ENCODE results near the gene SCP2. TPM values are rescaled to one million over a fixed set of nuclear protein-coding genes. Genes with fewer than 3 reads are reported as not detected.
"Not testable (repeated sequence)": the region's sequence is repeated elsewhere in the genome, so short reads cannot be mapped to it uniquely, and the experiment has no call there.

SCP2 gene
- total RNA-seq, 1 experiment from 2014 or later: 53.8 TPM

DNA sequence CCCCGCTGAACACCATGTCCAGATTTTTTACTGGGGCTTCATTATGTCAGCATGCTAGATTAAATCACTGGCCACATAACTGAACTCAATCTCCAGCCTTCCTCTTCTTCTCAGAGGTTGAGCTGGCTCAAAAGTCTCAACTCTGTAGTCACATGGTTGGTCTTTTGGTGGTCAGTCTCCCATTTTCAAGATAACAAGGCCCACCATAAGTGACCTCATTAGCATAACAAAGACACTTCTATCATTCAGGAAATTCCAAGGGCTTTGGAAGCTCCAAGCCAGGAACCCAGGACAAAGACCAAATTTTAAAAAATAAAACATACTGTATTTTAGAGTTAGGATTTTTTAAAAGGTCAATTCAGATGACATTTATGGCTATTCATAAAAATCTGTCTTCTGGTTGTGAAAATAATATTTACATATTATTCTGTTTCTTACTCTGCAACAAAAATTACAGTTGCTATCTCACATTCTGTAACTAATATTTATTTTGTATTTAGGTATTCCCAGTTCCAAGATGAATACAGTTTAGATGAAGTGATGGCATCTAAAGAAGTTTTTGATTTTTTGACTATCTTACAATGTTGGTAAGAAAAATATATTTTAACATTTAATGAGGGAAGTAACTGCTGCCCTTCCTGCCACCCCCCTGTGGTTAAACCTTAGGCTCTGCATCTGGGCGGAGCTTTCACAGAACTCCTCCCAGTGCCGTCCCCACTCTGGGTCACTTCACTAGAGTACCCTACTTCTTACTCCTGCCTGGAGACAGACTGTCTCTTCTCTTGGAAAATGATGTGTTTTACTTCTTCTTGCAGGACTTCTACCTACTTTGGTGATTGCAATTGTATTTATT lies 49.3 kb downstream of the SCP2 start:
- H3K27me3 Mint-ChIP-seq (ENCODE audit: insufficient read depth, unreplicated experiment): no peaks in the 10 kb centered on the region
- ChIA-PET CTCF (interaction anchor here (1.0 to 1.3 kb wide), 2 partner anchors 9 to 13 kb away, joined by 3 to 5 read pairs; no protein-coding TSS in a partner anchor), POLR2A (interaction anchor here (1.4 kb wide), 1 partner anchor 38 kb away, joined by 3 read pairs; no protein-coding TSS in a partner anchor)
- H3K4me3 Mint-ChIP-seq (ENCODE audit: unreplicated experiment): no peak overlapping the region
- DNase-seq (ENCODE audit: unreplicated experiment): no peak
- no peaks in the 10 kb centered on the region for H3K4me1 Mint-ChIP-seq (ENCODE audit: insufficient read depth, unreplicated experiment)
- TF ChIP-seq, protein P1, sequence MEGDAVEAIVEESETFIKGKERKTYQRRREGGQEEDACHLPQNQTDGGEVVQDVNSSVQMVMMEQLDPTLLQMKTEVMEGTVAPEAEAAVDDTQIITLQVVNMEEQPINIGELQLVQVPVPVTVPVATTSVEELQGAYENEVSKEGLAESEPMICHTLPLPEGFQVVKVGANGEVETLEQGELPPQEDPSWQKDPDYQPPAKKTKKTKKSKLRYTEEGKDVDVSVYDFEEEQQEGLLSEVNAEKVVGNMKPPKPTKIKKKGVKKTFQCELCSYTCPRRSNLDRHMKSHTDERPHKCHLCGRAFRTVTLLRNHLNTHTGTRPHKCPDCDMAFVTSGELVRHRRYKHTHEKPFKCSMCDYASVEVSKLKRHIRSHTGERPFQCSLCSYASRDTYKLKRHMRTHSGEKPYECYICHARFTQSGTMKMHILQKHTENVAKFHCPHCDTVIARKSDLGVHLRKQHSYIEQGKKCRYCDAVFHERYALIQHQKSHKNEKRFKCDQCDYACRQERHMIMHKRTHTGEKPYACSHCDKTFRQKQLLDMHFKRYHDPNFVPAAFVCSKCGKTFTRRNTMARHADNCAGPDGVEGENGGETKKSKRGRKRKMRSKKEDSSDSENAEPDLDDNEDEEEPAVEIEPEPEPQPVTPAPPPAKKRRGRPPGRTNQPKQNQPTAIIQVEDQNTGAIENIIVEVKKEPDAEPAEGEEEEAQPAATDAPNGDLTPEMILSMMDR (IDR thresholded peaks at IDR 0.05; ENCODE audit: unreplicated experiment): no peak
- peaks cover 30% of the 10 kb centered on the region for H3K36me3 Mint-ChIP-seq (ENCODE audit: insufficient read depth, unreplicated experiment)
- intact Hi-C loops (cut with micrococcal nuclease): no loop called here
- H3K9me3 Mint-ChIP-seq (ENCODE audit: unreplicated experiment): no peaks in the 10 kb centered on the region
- BruUV-seq (replicated peaks): no TSS peak
- no peak overlapping the region for H3K27ac Mint-ChIP-seq (ENCODE audit: low read depth, unreplicated experiment)

- no peaks in the 10 kb centered on the region for H3K9me3 Mint-ChIP-seq (ENCODE audit: unreplicated experiment)
- CTCF ChIA-PET: no interaction called here
- intact Hi-C loops (cut with micrococcal nuclease): no loop called here
- no peaks in the 10 kb centered on the region for H3K4me1 Mint-ChIP-seq (ENCODE audit: insufficient read depth, unreplicated experiment)
- H3K27me3 Mint-ChIP-seq (ENCODE audit: insufficient read depth, unreplicated experiment): no peaks in the 10 kb centered on the region
- peaks cover 40% of the 10 kb centered on the region for H3K36me3 Mint-ChIP-seq (ENCODE audit: insufficient read depth, unreplicated experiment)
- POLR2A ChIA-PET: interaction anchor here (0.6 kb wide), 1 partner anchor 38 kb away, joined by 3 read pairs; no protein-coding TSS in a partner anchor
- TF ChIP-seq, protein P1 (IDR thresholded peaks at IDR 0.05; ENCODE audit: unreplicated experiment): no peak
- H3K4me3 Mint-ChIP-seq (ENCODE audit: unreplicated experiment): no peak overlapping the region
- no peak for DNase-seq (ENCODE audit: unreplicated experiment)
- BruUV-seq (replicated peaks): no TSS peak
- H3K27ac Mint-ChIP-seq (ENCODE audit: low read depth, unreplicated experiment): no peak overlapping the region
Measured at GRCh38 chr1:52978045-52978444, 51.0 kb downstream of the SCP2 start.

DNA sequence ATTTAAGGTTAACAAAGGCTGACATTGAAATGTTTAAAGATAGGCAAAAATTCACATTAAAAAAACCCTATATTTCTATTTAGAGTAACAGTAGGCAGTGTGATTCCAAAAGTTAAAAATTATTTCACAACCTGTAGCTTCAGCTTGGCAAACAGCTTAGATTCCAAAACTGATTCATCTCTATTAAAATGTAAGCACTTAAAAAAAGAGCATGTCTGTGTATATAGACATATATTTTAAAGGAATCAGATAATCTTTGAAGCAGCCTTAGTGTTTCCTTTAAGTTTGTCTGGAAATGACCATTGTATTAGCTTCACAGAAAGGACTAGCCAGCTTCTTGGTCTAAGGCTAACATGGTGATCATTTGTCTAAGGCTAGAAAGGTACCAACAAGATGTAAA lies 65.7 kb downstream of the SCP2 start:
- CTCF ChIA-PET; H3K27ac Mint-ChIP-seq (ENCODE audit: low read depth, unreplicated experiment); intact Hi-C loops (cut with micrococcal nuclease); H3K27me3 Mint-ChIP-seq (ENCODE audit: insufficient read depth, unreplicated experiment); H3K9me3 Mint-ChIP-seq (ENCODE audit: unreplicated experiment); BruUV-seq (replicated peaks); H3K4me1 Mint-ChIP-seq (ENCODE audit: insufficient read depth, unreplicated experiment); DNase-seq (ENCODE audit: unreplicated experiment); POLR2A ChIA-PET; H3K4me3 Mint-ChIP-seq (ENCODE audit: unreplicated experiment): not testable (repeated sequence)
- H3K36me3 Mint-ChIP-seq (ENCODE audit: insufficient read depth, unreplicated experiment): peaks cover 13% of the 10 kb centered on the region

DNA sequence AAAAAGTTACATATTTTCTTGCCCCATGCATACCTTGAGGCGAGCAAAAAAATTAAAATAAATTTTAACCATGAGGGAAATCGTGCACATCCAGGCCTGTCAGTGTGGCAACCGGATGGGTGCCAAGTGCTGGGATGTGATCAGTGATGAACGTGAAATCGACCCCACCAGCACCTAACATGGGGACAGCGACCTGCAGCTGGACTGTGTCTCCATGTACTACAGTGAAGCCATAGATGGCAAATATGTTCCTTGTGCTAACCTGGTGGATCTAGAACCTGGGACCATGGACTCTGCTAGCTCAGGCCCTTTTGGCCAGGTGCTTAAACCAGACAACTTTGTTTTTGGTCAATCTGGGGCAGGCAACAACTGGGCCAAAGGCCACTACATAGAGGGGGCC lies 67.6 kb downstream of the SCP2 start:
- no TSS peak for BruUV-seq (replicated peaks)
- Mint-ChIP-seq H3K4me3 (ENCODE audit: unreplicated experiment) (no peak overlapping the region), H3K9me3 (ENCODE audit: unreplicated experiment) (no peaks in the 10 kb centered on the region), H3K36me3 (ENCODE audit: insufficient read depth, unreplicated experiment) (peaks cover 7% of the 10 kb centered on the region), H3K4me1 (ENCODE audit: insufficient read depth, unreplicated experiment) (no peaks in the 10 kb centered on the region), H3K27ac (ENCODE audit: low read depth, unreplicated experiment) (no peak overlapping the region), H3K27me3 (ENCODE audit: insufficient read depth, unreplicated experiment) (no peaks in the 10 kb centered on the region)
- TF ChIP-seq, protein P1 (IDR thresholded peaks at IDR 0.05; ENCODE audit: unreplicated experiment): no peak
- intact Hi-C loops (cut with micrococcal nuclease): no loop called here
- ChIA-PET POLR2A (no interaction called here), CTCF (interaction anchor here (1.0 kb wide), 1 partner anchor 190 kb away, joined by 3 read pairs; no protein-coding TSS in a partner anchor)
- DNase-seq (ENCODE audit: unreplicated experiment): no peak

All from MCF 10A (cell line).